ENCODE results near the gene AMELX. TPM values are rescaled to one million over a fixed set of nuclear protein-coding genes. Genes with fewer than 3 reads are reported as not detected.

AMELX gene
- total and polyA plus RNA-seq, 4 donors, result not detected

- H3K4me1 ChIP-seq (ENCODE audit: control insufficient read depth in 5 of 5, insufficient read depth in 5 of 5, low read length in 5 of 5), result peaks cover 0 to 3% (median 0%) of the 10 kb centered on the region in 5 donors
- no peak for TF ChIP-seq CTCF (IDR thresholded peaks at IDR 0.05; ENCODE audit: control extremely low read depth, extremely low read depth)
- H3K27ac ChIP-seq (ENCODE audit: low read depth in 1 of 2, low read length in 1 of 2), result no peak overlapping the region
- 71 to 91% methylated on average over 8 of the region's 8 CpGs for WGBS, 2 donors
- peaks cover 0 to 39% (median 7%) of the 10 kb centered on the region in 3 donors for H3K27me3 ChIP-seq (ENCODE audit: control insufficient read depth in 3 of 3, insufficient read depth in 3 of 3, low read length in 2 of 3)
- no peak overlapping the region for H3K9ac ChIP-seq (ENCODE audit: insufficient read depth in 1 of 2, low read length in 2 of 2)
- H3K9me3 ChIP-seq (ENCODE audit: control insufficient read depth in 4 of 4, insufficient read depth in 3 of 4, low read length in 3 of 4), result no peaks in the 10 kb centered on the region
- ATAC-seq (ENCODE audit: insufficient read depth, low FRiP score) (no peak), DNase-seq (no peak)
- H3K4me3 ChIP-seq, result no peak overlapping the region
- H3K36me3 ChIP-seq (ENCODE audit: control insufficient read depth in 4 of 4, insufficient read depth in 4 of 4, low read length in 4 of 4), result no peaks in the 10 kb centered on the region
These were observed 2.7 kb upstream of the AMELX start for GRCh38 chrX:11290416-11291102.

- ATAC-seq (ENCODE audit: insufficient read depth, low FRiP score) (no peak), DNase-seq (no peak)
- Histone ChIP-seq H3K36me3 (ENCODE audit: control insufficient read depth in 4 of 4, insufficient read depth in 4 of 4, low read length in 4 of 4) (no peaks in the 10 kb centered on the region), H3K9ac (ENCODE audit: insufficient read depth in 1 of 2, low read length in 2 of 2) (no peak overlapping the region), H3K4me3 (no peak overlapping the region), H3K4me1 (ENCODE audit: control insufficient read depth in 5 of 5, insufficient read depth in 5 of 5, low read length in 5 of 5) (peaks cover 0 to 4% (median 0%) of the 10 kb centered on the region in 5 donors), H3K27me3 (ENCODE audit: control insufficient read depth in 3 of 3, insufficient read depth in 3 of 3, low read length in 2 of 3) (peaks cover 0 to 42% (median 10%) of the 10 kb centered on the region in 3 donors), H3K9me3 (ENCODE audit: control insufficient read depth in 4 of 4, insufficient read depth in 3 of 4, low read length in 3 of 4) (no peaks in the 10 kb centered on the region), H3K27ac (ENCODE audit: low read depth in 1 of 2, low read length in 1 of 2) (no peak overlapping the region)
- TF ChIP-seq CTCF (IDR thresholded peaks at IDR 0.05; ENCODE audit: control extremely low read depth, extremely low read depth), result no peak
- 53 to 66% methylated on average over 5 of the region's 5 CpGs for WGBS, 2 donors
These were observed 2.8 kb downstream of the AMELX start for GRCh38 chrX:11296051-11296450.

- H3K4me3 ChIP-seq, result no peak overlapping the region
- no peak overlapping the region for H3K27ac ChIP-seq (ENCODE audit: low read depth in 1 of 2, low read length in 1 of 2)
- no peak for DNase-seq
- ATAC-seq (ENCODE audit: insufficient read depth, low FRiP score), result no peak
- WGBS, 2 donors, result 85 to 99% methylated on average over 6 to 9 of the region's 9 CpGs
- H3K4me1 ChIP-seq (ENCODE audit: control insufficient read depth in 5 of 5, insufficient read depth in 5 of 5, low read length in 5 of 5), result peaks cover 0 to 6% (median 0%) of the 10 kb centered on the region in 5 donors
- peaks cover 0 to 32% (median 8%) of the 10 kb centered on the region in 3 donors for H3K27me3 ChIP-seq (ENCODE audit: control insufficient read depth in 3 of 3, insufficient read depth in 3 of 3, low read length in 2 of 3)
- no peak overlapping the region for H3K9ac ChIP-seq (ENCODE audit: insufficient read depth in 1 of 2, low read length in 2 of 2)
- no peaks in the 10 kb centered on the region for H3K36me3 ChIP-seq (ENCODE audit: control insufficient read depth in 4 of 4, insufficient read depth in 4 of 4, low read length in 4 of 4)
- no peaks in the 10 kb centered on the region for H3K9me3 ChIP-seq (ENCODE audit: control insufficient read depth in 4 of 4, insufficient read depth in 3 of 4, low read length in 3 of 4)
- no peak for TF ChIP-seq CTCF (IDR thresholded peaks at IDR 0.05; ENCODE audit: control extremely low read depth, extremely low read depth)
These were observed 5.4 kb downstream of the AMELX start for GRCh38 chrX:11298600-11298999.
